Liver (tissue), 9 donors: ENCODE results near the gene SFXN2. TPM values are rescaled to one million over a fixed set of nuclear protein-coding genes. Genes with fewer than 3 reads are reported as not detected.

ENCODE experiments used
- DNase-seq: peaks from one replicate; pipeline ENCODE4 v3.0.0-alpha.2; 2017; ENCODE audit warnings: low spot score
- H3K27ac ChIP-seq, 2 donors: one replicate each; pipeline ENCODE4 v1.7.0; 2013; ENCODE audit warnings: inconsistent platforms in 2 of 2, low read length in 2 of 2, control low read depth in 1 of 2, low read depth in 1 of 2, mild to moderate bottlenecking in 1 of 2
- H3K27me3 ChIP-seq, 4 donors: one replicate each; pipeline versions ENCODE4 v1.6.1 to v1.7.0; 2013; ENCODE audit warnings: low read length in 3 of 4, inconsistent platforms in 1 of 4, mild to moderate bottlenecking in 1 of 4, moderate library complexity in 1 of 4; ENCODE audit not compliant: control insufficient read depth in 4 of 4, insufficient read depth in 4 of 4
- H3K36me3 ChIP-seq, 4 donors: one replicate each; pipeline versions ENCODE4 v1.6.1 to v1.7.0; 2013; ENCODE audit warnings: low read length in 3 of 4, mild to moderate bottlenecking in 3 of 4, low read depth in 1 of 4, moderate library complexity in 1 of 4; ENCODE audit not compliant: control insufficient read depth in 4 of 4, insufficient read depth in 3 of 4
- H3K4me1 ChIP-seq, 4 donors: one replicate each; pipeline versions ENCODE4 v1.6.1 to v1.7.0; 2013; ENCODE audit warnings: low read length in 3 of 4, mild to moderate bottlenecking in 3 of 4, moderate library complexity in 1 of 4; ENCODE audit not compliant: control insufficient read depth in 4 of 4, insufficient read depth in 4 of 4
- H3K4me3 ChIP-seq, 3 donors: one replicate each; pipeline versions ENCODE4 v1.6.1 to v1.7.0; 2013; ENCODE audit warnings: low read length in 3 of 3, control low read depth in 1 of 3, low read depth in 1 of 3, mild to moderate bottlenecking in 1 of 3
- H3K9ac ChIP-seq, 2 donors: one replicate each; pipeline ENCODE4 v1.7.0; 2013; ENCODE audit warnings: low read length in 2 of 2, mild to moderate bottlenecking in 2 of 2, moderate library complexity in 2 of 2, control low read depth in 1 of 2, low read depth in 1 of 2
- H3K9me3 ChIP-seq, 4 donors: one replicate each; pipeline versions ENCODE4 v1.6.1 to v1.7.0; 2013; ENCODE audit warnings: low read length in 3 of 4; ENCODE audit not compliant: control insufficient read depth in 4 of 4
- CTCF ChIP-seq: fragments of 150-350 bp; IDR thresholded peaks from 2 replicates; pipeline ENCODE4 v1.5.1; 2017; ENCODE audit warnings: improper control_type of control experiment, low read depth, low read length; ENCODE audit not compliant: missing input control
- FOXA1 ChIP-seq: IDR thresholded peaks from 2 replicates; pipeline ENCODE4 v1.6.1; 2016; ENCODE audit warnings: antibody characterized with exemption
- GABPA ChIP-seq, 2 donors: IDR thresholded peaks in 1 of 2; conservative IDR thresholded peaks in 1 of 2; 2 replicates each; pipeline ENCODE4 v1.6.1; 2016; ENCODE audit warnings: antibody characterized with exemption in 2 of 2, mild to moderate bottlenecking in 1 of 2, moderate library complexity in 1 of 2
- JUND ChIP-seq, 2 donors: IDR thresholded peaks; 2 replicates each; pipeline ENCODE4 v1.6.1; 2016; ENCODE audit warnings: antibody characterized with exemption in 2 of 2
- NR2F2 ChIP-seq: IDR thresholded peaks from 2 replicates; pipeline ENCODE4 v1.6.1; 2016; ENCODE audit warnings: antibody characterized with exemption
- REST ChIP-seq: IDR thresholded peaks from 2 replicates; pipeline ENCODE4 v1.6.1; 2016; ENCODE audit warnings: antibody characterized with exemption, mild to moderate bottlenecking
- SP1 ChIP-seq: IDR thresholded peaks from 2 replicates; pipeline ENCODE4 v1.6.1; 2018; ENCODE audit warnings: antibody characterized with exemption, mild to moderate bottlenecking
- TAF1 ChIP-seq: conservative IDR thresholded peaks from 2 replicates; pipeline ENCODE4 v1.6.1; 2016; ENCODE audit warnings: antibody characterized with exemption, mild to moderate bottlenecking
- YY1 ChIP-seq: IDR thresholded peaks from 2 replicates; pipeline ENCODE4 v1.6.1; 2016; ENCODE audit warnings: antibody characterized with exemption, mild to moderate bottlenecking
- WGBS: extraction: QIAGEN DNeasy Blood & Tissue Kit; methylation state at CpG from one replicate; pipeline ENCODE4 v1.1.7; 2013; 5-methylcytosine and 5-hydroxymethylcytosine counted together
- polyA plus RNA-seq, 2 donors: library from polyadenylated mRNA; stranded (reverse) in 1 of 2; unstranded in 1 of 2; fragments of 200-250 nt in 1 of 2; fragments of >200 nt in 1 of 2; fragmentation: Nextera tagmentation in 1 of 2; extraction: Ambion mirVana in 1 of 2; gene quantifications; one replicate each; pipeline versions ENCODE4 v1.2.1 to v1.2.3, GENCODE V29; 2013 to 2015
- total RNA-seq, 2 donors: library from RNA; depleted of rRNA; stranded (reverse); fragments of >200 nt; gene quantifications; one replicate each; pipeline ENCODE4 v1.2.3, GENCODE V29; 2014
- TF ChIP-seq, protein P1 (sequence below): IDR thresholded peaks from 2 replicates; pipeline ENCODE4 v1.6.1; 2016; ENCODE audit warnings: antibody characterized with exemption
- TF ChIP-seq, protein P2 (sequence below): IDR thresholded peaks from 2 replicates; pipeline ENCODE4 v1.6.1; 2016; ENCODE audit warnings: antibody characterized with exemption
- donor health status: healthy.
- donor health status: healthy.
- donor health status: healthy.
- donor health status: healthy.
- donor health status: healthy.

The SFXN2 gene
- total and polyA plus RNA-seq, 4 donors = 6.0 to 22.6 (median 17.7) TPM

GRCh38 chr10:102752934-102753664 lies 38.7 kb downstream of the SFXN2 start (continued):
- TF ChIP-seq, protein P1, sequence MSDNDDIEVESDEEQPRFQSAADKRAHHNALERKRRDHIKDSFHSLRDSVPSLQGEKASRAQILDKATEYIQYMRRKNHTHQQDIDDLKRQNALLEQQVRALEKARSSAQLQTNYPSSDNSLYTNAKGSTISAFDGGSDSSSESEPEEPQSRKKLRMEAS = no peak
- TF ChIP-seq FOXA1 = no peak
- no peak for TF ChIP-seq YY1

DNA sequence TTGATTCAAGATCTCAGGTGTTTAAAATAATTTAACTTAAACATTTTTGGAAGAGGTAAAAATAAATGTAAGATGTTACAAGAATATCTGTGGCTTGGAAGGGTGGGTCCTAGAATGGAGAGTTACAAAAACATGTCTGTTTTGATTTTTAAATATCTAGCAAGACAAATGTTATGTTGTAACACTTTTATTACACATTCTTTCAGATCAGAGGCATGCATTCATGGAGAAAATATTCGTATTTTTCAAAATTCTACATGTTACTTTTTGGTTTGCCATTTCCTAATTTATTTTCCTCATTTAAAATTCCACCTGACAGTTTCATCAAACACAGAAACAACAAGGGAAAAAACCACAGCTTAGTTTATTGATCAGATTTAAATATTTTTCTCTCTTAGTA lies 39.3 kb downstream of the SFXN2 start:
- Histone ChIP-seq H3K36me3 (no peaks in the 10 kb centered on the region), H3K27me3 (no peaks in the 10 kb centered on the region), H3K9ac (peak overlapping the region in 1 of 2 donors; percentile 58), H3K9me3 (no peaks in the 10 kb centered on the region), H3K4me3 (no peak overlapping the region), H3K4me1 (peaks cover 0 to 9% (median 7%) of the 10 kb centered on the region in 4 donors), H3K27ac (peak overlapping the region; percentile 44 to 58)
- DNase-seq = no peak
- WGBS = 87% methylated on average over 1 of the region's 1 CpG
- TF ChIP-seq SP1 = no peak
- TF ChIP-seq, protein P2, sequence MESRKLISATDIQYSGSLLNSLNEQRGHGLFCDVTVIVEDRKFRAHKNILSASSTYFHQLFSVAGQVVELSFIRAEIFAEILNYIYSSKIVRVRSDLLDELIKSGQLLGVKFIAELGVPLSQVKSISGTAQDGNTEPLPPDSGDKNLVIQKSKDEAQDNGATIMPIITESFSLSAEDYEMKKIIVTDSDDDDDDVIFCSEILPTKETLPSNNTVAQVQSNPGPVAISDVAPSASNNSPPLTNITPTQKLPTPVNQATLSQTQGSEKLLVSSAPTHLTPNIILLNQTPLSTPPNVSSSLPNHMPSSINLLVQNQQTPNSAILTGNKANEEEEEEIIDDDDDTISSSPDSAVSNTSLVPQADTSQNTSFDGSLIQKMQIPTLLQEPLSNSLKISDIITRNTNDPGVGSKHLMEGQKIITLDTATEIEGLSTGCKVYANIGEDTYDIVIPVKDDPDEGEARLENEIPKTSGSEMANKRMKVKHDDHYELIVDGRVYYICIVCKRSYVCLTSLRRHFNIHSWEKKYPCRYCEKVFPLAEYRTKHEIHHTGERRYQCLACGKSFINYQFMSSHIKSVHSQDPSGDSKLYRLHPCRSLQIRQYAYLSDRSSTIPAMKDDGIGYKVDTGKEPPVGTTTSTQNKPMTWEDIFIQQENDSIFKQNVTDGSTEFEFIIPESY = no peak

DNA sequence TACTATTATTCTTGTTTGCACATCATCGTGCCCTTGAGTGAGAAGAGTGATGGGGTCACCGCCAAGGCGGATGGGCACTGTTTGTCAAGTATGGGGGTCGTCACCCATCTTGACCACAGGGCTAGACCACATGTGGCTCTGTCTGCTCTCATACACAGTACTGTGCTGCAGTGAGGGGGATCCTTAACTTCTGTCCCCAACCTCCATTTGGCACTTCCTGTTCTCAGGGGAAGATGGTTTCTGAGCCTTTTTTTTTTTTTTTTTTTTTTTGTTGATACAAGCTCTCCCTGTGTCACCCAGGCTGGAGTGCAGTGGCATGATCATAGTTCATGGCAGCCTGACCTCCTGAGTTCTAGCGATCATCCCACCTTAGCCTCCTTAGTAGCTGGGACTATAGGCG lies 42.9 kb downstream of the SFXN2 start:
- TF ChIP-seq, protein P1 = no peak
- TF ChIP-seq JUND (IDR thresholded peaks at IDR 0.05) (no peak), TAF1 (no peak), YY1 (no peak)
- 86% methylated on average over 6 of the region's 6 CpGs for WGBS
- Histone ChIP-seq H3K9ac (no peak overlapping the region), H3K4me3 (no peak overlapping the region), H3K4me1 (peaks cover 7 to 15% (median 12%) of the 10 kb centered on the region in 4 donors), H3K36me3 (no peaks in the 10 kb centered on the region), H3K9me3 (no peaks in the 10 kb centered on the region), H3K27me3 (no peaks in the 10 kb centered on the region), H3K27ac (peak overlapping the region in 1 of 2 donors; percentile 10)
- DNase-seq = no peak

DNA sequence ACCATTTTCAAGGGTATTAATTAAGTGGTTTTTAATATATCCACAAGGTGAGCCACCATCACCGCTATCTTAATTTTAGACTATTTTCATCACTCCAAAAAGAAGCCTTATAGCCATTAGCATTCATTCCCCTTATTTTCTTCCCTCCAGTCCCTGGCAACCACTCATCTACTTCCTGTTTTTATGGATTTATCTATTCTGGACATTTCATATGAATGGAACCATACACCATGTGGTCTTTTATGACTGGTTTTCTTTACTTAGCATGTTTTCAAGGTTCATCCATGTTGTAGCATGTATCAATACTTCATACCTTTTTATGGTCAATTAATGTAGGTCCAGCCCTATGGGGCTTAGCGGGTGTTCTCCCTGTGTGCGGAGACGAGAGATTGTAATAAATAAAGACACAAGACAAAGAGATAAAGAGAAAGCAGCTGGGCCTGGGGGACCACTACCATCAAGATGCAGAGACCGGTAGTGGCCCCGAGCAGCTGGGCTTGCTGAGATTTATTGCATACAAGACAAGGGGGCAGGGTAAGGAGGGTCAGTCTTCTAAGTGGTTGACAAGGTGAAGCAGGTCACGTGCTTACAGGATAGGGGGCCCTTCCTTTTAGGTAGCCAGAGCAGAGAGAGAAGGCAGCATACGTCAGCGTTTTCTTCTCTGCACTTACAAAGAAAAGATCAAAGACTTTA lies 44.0 kb downstream of the SFXN2 start:
- no peak for DNase-seq
- H3K9ac ChIP-seq = no peak overlapping the region
- no peaks in the 10 kb centered on the region for H3K36me3 ChIP-seq
- no peaks in the 10 kb centered on the region for H3K27me3 ChIP-seq
- no peak overlapping the region for H3K4me3 ChIP-seq
- H3K4me1 ChIP-seq = peaks cover 6 to 14% (median 11%) of the 10 kb centered on the region in 4 donors
- no peaks in the 10 kb centered on the region for H3K9me3 ChIP-seq
- peak overlapping the region in 1 of 2 donors; percentile 12 for H3K27ac ChIP-seq
- 87% methylated on average over 9 of the region's 9 CpGs for WGBS
- TF ChIP-seq REST = no peak
- TF ChIP-seq YY1 = no peak
- TF ChIP-seq FOXA1 = no peak
- TF ChIP-seq SP1 = no peak
- no peak for TF ChIP-seq JUND (IDR thresholded peaks at IDR 0.05)
- no peak for TF ChIP-seq TAF1
- TF ChIP-seq GABPA (IDR thresholded peaks at IDR 0.05 in 1 of 2, conservative IDR thresholded peaks at IDR 0.05 in 1 of 2) = no peak
- TF ChIP-seq, protein P1 = no peak
- TF ChIP-seq, protein P2 = no peak
- no peak for TF ChIP-seq NR2F2
- TF ChIP-seq CTCF = no peak
